Dermis microvascular lymphatic vessel endothelial cell (primary cell): ENCODE measurements around the gene NDUFB4. TPM values are rescaled to one million over a fixed set of nuclear protein-coding genes. Genes with fewer than 3 reads are reported as not detected.
A peak's percentile ranks its signal among the peaks of the same experiment; 100 is the strongest.

Source experiments
- DNase-seq, 2 donors: peaks; one replicate each; pipeline versions ENCODE4 v3.0.0 to v3.0.0-alpha.2; 2010; ENCODE audit warnings: low read depth in 2 of 2
- total RNA-seq: library from RNA; depleted of rRNA; stranded (reverse); fragments of >200 nt; gene quantifications from 2 replicates; pipeline ENCODE4 v1.2.1, GENCODE V29; 2014

NDUFB4 gene
- 20.8 and 25.8 TPM in 2 replicates for total RNA-seq

GRCh38 chr3:120596116-120596852, at the start of gene NDUFB4:
Gene NDUFB4 (plus strand): TSS chr3:120596336. CDS start chr3:120596360, 24 bp downstream.
- DNase-seq = peak; percentile 98 to 99

- no peak for DNase-seq
Observed at GRCh38 chr3:120550546-120550945, 45.6 kb upstream of the NDUFB4 start.

GRCh38 chr3:120552184-120553172, 43.7 kb upstream of the NDUFB4 start:
- no peak for DNase-seq

GRCh38 chr3:120554812-120555606, 41.1 kb upstream of the NDUFB4 start:
- no peak for DNase-seq

GRCh38 chr3:120555657-120556509, 40.3 kb upstream of the NDUFB4 start:
- no peak for DNase-seq

GRCh38 chr3:120557115-120557514, 39.0 kb upstream of the NDUFB4 start:
- no peak for DNase-seq

- DNase-seq = peak; percentile 75 to 89
Observed at GRCh38 chr3:120558771-120559241, 37.3 kb upstream of the NDUFB4 start.

GRCh38 chr3:120559242-120560061, 36.7 kb upstream of the NDUFB4 start:
- DNase-seq = peak in 1 of 2 donors; percentile 63

- peak in 1 of 2 donors; percentile 50 for DNase-seq
Observed at GRCh38 chr3:120560304-120561250, 35.6 kb upstream of the NDUFB4 start.

GRCh38 chr3:120561251-120562045, 34.7 kb upstream of the NDUFB4 start:
- DNase-seq = peak; percentile 56 to 74

GRCh38 chr3:120563356-120564022, 32.6 kb upstream of the NDUFB4 start:
- DNase-seq = no peak

- no peak for DNase-seq
Observed at GRCh38 chr3:120566243-120566975, 29.7 kb upstream of the NDUFB4 start.

- peak in 1 of 2 donors; percentile 49 for DNase-seq
Observed at GRCh38 chr3:120567370-120568201, 28.6 kb upstream of the NDUFB4 start.

GRCh38 chr3:120568202-120568531, 28.0 kb upstream of the NDUFB4 start:
- no peak for DNase-seq

- no peak for DNase-seq
Observed at GRCh38 chr3:120568598-120568997, 27.5 kb upstream of the NDUFB4 start.
